Measurements from ENCODE around the gene CINP. TPM values are rescaled to one million over a fixed set of nuclear protein-coding genes. Genes with fewer than 3 reads are reported as not detected.

The CINP gene
- total RNA-seq, 1 donor from 2014 or later, result 35.5 TPM

DNA sequence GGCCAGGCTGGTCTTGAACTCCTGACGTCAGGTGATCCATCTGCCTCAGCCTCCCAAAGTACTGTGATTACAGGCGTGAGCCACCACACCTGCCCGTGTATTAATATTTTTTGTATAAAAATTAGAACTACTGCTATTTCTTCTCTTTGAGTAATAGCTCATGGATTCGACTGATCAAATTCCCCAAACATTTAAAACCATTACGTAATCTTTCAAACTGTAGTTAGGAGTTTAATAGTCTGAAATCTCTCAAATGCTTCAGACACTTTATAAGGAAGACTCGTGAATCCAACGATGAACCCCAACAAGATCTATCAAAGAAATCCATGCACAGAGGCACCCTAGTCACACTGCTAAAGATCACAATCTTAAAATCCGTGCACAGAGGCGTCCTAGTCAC, 16.1 kb upstream of the CINP start:
- Mint-ChIP-seq H3K27me3 (ENCODE audit: low read depth) (no peaks in the 10 kb centered on the region), H3K36me3 (ENCODE audit: low read depth) (peaks cover 13% of the 10 kb centered on the region), H3K4me3 (no peak overlapping the region), H3K27ac (ENCODE audit: unreplicated experiment) (no peak overlapping the region), H3K4me1 (no peaks in the 10 kb centered on the region), H3K9me3 (no peaks in the 10 kb centered on the region)
- DNase-seq (ENCODE audit: low read depth, low spot score), result no peak
- TF ChIP-seq, protein P1, sequence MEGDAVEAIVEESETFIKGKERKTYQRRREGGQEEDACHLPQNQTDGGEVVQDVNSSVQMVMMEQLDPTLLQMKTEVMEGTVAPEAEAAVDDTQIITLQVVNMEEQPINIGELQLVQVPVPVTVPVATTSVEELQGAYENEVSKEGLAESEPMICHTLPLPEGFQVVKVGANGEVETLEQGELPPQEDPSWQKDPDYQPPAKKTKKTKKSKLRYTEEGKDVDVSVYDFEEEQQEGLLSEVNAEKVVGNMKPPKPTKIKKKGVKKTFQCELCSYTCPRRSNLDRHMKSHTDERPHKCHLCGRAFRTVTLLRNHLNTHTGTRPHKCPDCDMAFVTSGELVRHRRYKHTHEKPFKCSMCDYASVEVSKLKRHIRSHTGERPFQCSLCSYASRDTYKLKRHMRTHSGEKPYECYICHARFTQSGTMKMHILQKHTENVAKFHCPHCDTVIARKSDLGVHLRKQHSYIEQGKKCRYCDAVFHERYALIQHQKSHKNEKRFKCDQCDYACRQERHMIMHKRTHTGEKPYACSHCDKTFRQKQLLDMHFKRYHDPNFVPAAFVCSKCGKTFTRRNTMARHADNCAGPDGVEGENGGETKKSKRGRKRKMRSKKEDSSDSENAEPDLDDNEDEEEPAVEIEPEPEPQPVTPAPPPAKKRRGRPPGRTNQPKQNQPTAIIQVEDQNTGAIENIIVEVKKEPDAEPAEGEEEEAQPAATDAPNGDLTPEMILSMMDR (conservative IDR thresholded peaks at IDR 0.05), result no peak

DNA sequence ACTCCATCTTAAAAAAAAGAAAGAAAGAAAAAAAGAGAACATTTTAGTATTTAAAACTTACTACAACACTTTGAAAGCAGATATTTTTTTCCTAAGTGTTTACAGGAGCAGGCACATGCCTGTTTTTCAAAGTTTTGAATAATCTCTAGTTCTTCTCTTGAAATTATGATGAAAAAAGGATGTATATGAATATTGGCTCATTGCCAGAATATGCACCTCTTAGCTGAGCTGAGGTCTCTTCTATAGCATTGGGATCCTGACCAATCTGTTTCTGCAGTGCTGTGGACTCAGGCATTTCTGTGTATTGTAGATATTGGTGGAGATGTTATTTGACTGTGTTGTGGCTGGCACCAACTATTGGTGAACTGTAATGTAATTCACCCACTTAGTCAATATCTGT, 15.0 kb upstream of the CINP start:
- Mint-ChIP-seq H3K9me3 (no peaks in the 10 kb centered on the region), H3K27ac (ENCODE audit: unreplicated experiment) (no peak overlapping the region), H3K36me3 (ENCODE audit: low read depth) (peaks cover 13% of the 10 kb centered on the region), H3K4me1 (no peaks in the 10 kb centered on the region), H3K4me3 (no peak overlapping the region), H3K27me3 (ENCODE audit: low read depth) (no peaks in the 10 kb centered on the region)
- TF ChIP-seq, protein P1 (conservative IDR thresholded peaks at IDR 0.05), result no peak
- DNase-seq (ENCODE audit: low read depth, low spot score), result no peak

DNA sequence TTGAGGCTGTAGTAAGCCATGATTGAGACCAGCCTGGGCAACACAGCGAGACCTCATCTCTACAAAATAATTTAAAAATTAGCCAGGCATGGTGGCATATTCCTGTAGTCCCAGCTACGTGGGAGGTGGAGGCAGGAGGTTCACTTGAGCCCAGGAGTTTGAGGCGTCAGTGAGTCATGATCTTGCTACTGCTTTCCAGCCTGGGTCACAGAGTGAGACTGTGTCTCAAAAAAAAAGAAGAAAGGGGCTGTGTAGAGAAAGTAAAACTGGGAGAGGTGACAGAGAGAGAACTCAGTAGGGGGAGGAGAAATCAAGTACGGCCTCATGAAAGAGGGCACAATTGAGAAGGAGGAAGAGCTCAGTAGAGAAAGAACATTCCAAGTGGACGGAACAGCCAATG, 12.4 kb upstream of the CINP start:
- no peak overlapping the region for H3K4me3 Mint-ChIP-seq
- no peaks in the 10 kb centered on the region for H3K27me3 Mint-ChIP-seq (ENCODE audit: low read depth)
- H3K9me3 Mint-ChIP-seq, result no peaks in the 10 kb centered on the region
- H3K36me3 Mint-ChIP-seq (ENCODE audit: low read depth), result peaks cover 8% of the 10 kb centered on the region
- H3K27ac Mint-ChIP-seq (ENCODE audit: unreplicated experiment), result no peak overlapping the region
- TF ChIP-seq, protein P1 (conservative IDR thresholded peaks at IDR 0.05), result no peak
- DNase-seq (ENCODE audit: low read depth, low spot score), result no peak
- no peaks in the 10 kb centered on the region for H3K4me1 Mint-ChIP-seq

DNA sequence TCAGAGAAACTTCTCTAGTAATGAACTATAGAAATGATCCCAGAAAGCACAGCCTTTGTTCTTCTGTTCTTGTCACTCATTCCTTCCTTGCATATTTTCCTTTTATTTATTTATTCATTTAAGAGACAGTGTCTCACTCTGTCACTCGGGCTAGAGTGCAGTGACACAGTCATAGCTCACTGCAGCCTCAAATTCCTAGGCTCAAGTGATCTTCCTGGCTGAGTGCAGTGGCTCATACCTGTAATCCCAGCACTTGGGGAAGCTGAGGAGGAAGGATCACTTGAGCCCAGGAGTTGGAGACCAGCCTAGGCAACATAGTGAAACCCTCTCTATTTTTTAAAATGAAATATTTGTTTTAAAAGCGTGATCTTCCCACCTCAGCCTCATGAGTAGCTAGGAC, 11.6 kb upstream of the CINP start:
- Mint-ChIP-seq H3K27me3 (ENCODE audit: low read depth) (no peaks in the 10 kb centered on the region), H3K9me3 (no peaks in the 10 kb centered on the region), H3K27ac (ENCODE audit: unreplicated experiment) (peak overlapping the region; percentile 35), H3K4me1 (no peaks in the 10 kb centered on the region), H3K36me3 (ENCODE audit: low read depth) (peaks cover 6% of the 10 kb centered on the region), H3K4me3 (no peak overlapping the region)
- TF ChIP-seq, protein P1 (conservative IDR thresholded peaks at IDR 0.05), result no peak
- DNase-seq (ENCODE audit: low read depth, low spot score), result no peak

DNA sequence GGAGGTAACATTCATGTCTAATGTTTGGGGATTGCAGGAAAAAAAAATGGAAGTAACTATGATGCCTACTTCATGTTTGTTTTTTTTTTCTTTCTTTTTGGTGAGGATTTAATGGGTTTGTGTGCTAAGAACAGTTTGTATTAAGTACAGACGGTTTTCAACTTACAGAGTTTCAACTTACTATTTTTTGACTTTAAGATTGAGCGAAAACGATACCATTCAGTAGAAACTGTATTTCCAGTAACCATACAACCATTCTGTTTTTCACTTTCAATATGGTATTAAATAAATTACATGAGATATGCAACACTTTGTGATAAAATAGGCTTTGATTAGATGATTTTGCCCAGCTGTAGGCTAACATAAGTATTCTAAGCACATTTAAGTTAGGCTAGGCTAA, 10.4 kb upstream of the CINP start:
- Mint-ChIP-seq H3K36me3 (ENCODE audit: low read depth) (peaks cover 2% of the 10 kb centered on the region), H3K27me3 (ENCODE audit: low read depth) (no peaks in the 10 kb centered on the region), H3K4me3 (no peak overlapping the region), H3K4me1 (no peaks in the 10 kb centered on the region), H3K27ac (ENCODE audit: unreplicated experiment) (no peak overlapping the region), H3K9me3 (no peaks in the 10 kb centered on the region)
- DNase-seq (ENCODE audit: low read depth, low spot score), result no peak
- TF ChIP-seq, protein P1 (conservative IDR thresholded peaks at IDR 0.05), result no peak

DNA sequence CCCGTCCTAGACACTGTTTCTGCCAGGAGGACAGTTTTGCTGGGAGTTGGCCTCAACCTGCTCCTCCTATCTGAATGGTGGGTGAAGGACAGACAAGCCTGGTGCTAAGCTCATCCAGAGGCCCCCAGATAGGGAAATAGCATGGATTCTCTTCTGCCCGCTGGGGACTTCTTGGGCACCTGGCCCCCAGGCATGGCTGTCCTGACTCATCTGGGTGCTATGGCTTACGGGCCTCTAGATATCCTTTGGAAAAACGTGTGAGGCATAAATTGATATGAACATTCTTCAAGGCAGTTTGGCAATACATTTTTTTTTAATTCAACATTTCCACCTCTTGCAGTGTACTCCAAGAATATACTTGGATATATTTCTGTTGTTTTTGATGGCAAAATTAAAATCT, 8.7 kb upstream of the CINP start:
- Mint-ChIP-seq H3K4me3 (no peak overlapping the region), H3K27ac (ENCODE audit: unreplicated experiment) (no peak overlapping the region), H3K36me3 (ENCODE audit: low read depth) (no peaks in the 10 kb centered on the region), H3K4me1 (peaks cover 9% of the 10 kb centered on the region), H3K27me3 (ENCODE audit: low read depth) (no peaks in the 10 kb centered on the region), H3K9me3 (no peaks in the 10 kb centered on the region)
- DNase-seq (ENCODE audit: low read depth, low spot score), result no peak
- TF ChIP-seq, protein P1 (conservative IDR thresholded peaks at IDR 0.05), result no peak

Data from neural crest cell (in vitro differentiated cells).